ENCODE results near the gene IL36A.

- TF ChIP-seq CTCF (IDR thresholded peaks at IDR 0.05; ENCODE audit: low read length) (no peak), EZH2 (IDR thresholded peaks at IDR 0.05; ENCODE audit: borderline replicate concordance, low read length) (no peak)
Measured at GRCh38 chr2:113018509-113018908, 13.2 kb downstream of the IL36A start.
